ENCODE measurements around the gene ZDHHC20.

Gene ZDHHC20

DNA sequence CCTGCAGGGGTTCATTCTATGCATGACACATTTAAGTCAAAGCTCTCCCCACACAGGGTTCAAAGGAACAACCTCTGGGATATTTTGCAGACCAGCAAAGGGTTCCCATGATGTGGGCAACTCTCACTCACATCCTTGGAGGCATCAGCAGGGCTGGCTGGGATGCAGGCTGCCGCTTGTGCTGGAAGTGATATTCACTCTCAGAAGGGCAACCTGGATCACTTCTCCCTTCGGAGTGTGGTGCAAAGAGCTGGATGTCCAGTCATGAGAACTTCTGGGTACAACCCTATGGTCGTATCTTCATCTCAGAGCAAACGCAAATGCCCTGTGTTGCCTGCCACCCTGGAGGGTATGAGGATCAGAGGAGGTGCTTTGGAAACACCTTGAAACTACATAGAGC lies 98.6 kb downstream of the ZDHHC20 start:
- FAIRE-seq = no peak

DNA sequence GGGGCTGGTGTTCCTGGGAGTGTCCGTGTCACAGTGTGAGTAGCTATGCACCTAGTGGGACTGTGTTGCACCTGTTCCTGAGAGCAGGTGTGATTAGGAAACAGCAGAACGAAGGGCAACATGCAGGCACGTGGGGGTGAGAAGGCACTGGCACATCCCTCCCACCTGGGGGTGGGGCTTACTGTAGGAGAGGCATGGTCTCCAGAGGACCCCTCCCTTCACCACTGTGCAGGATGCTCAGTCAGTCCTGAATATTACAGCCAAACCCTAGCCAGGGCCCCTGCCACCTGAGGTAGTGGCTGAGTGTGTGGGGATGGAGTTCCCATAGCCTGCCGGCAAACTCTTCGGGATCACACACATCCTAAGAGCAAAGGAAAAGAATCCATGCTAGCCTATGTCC lies 99.2 kb downstream of the ZDHHC20 start:
- FAIRE-seq = no peak

DNA sequence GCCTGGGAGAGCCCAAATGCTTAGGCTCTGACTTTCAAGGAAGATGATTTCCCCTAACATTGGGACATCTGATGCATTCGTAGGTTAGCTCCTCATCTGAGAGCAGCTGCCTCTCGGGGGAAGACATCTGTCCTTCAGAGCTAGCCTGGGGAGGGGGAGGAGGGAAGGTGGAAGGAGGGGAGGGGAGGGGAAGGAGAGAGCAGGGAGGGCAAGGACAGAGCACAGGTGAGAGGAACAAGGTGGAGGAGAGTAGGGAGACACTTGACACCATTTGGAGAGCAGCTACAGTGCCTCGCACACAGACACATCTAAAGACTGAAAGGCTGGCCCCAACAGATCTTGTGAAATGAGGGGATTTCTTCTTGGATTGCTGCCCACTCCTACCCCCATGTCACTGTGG lies 103.8 kb downstream of the ZDHHC20 start:
- FAIRE-seq = no peak

DNA sequence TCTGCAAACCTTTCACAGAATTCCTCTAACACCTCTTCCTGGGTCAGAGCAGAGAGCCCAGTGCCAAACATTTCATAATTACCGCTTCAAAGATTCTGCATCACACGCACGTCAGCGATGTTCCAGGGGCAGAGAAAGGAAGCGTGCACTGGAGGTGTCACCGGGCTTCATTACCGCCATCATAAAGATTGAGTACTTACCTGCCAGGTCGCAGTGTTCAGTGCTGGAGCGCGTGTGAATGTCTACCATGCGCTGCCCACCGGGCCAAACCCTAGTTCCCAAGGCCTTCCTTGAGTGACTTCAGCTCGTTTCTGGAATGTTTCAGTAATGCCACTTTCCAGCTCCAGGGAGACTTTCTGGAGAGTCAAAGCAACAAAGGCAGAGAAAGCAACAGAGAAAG lies 104.4 kb downstream of the ZDHHC20 start:
- no peak for FAIRE-seq

DNA sequence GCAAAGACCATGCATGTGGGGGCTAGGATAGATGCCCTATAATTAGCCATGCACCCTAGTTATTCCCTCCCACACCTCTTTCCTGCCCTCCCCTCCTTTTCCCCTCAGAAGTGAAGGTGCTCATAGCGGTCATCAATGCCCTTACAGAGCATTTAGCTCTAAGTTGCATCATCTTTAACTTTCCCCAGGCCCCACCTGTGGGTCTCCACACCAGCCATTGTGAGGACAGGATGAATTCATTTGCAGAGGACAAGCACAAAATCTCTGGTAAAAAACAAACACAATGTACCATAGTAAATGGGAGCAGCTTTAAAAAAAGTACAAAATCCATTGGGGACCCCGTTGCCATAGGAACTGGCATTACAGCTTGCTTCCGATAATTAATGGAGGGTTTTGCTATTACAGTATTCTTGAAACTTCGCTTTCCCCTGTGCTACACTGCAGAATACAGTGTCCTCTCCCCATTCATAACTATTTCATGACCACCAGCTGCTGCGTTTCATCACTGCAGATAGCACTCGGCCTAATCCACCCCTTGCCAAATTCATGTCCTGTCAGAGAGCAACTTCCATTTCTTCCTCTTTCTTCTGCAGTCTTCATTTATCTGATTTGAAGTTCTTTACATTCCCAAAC lies 110.5 kb downstream of the ZDHHC20 start:
- FAIRE-seq = no peak

DNA sequence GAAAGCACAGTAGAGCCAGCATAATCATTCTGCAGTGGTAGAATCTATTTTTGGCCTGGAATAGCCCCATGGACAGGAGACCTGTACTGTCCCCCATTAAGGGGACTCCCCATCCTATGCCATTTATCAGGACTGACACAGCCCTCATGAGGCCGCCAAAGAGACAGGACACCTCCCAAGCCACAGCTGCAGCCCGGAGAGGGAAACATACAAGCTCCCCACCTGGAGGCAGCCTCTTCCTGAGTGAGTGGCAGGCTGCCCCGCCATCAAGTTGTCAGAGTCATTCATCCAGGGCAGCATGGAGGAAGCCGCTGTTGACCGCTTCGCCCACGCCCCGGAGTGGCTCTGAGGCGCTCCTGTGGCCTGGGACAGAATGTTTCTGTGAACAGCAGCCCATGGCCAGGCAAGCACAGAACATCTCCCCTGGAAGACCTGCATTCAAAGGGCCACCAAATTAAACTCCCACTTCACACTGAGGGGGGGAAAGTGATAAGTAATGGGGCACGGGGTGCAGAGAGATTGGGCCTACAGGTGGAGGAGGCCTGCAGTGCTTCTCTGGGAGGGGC lies 111.3 kb downstream of the ZDHHC20 start:
- FAIRE-seq = no peak

DNA sequence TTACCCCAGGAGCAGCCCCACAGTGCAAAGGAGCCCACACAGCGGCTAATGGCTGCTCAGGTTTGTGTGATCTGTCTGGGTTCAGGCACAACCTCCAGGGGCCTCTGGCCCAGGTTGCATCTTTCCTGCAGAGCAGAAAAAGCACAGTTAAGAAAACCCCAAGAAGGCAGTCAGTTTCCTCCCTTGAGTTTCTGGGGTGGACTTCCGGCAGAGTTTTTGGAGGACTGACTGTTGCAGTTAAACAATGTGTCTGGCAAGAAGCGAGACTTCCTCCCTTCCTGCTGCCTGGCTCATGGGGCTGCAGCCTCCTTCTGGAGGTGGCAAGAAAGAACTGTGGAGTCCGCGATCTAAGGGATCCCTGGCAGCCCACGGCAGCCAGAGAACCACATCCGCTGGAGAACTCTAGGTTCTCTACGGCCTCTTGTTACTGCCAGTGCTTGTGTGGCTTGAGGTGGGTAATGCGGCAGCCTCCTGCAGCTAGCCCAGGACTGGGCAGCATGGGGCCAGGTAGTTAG lies 114.4 kb downstream of the ZDHHC20 start:
- no peak for FAIRE-seq

DNA sequence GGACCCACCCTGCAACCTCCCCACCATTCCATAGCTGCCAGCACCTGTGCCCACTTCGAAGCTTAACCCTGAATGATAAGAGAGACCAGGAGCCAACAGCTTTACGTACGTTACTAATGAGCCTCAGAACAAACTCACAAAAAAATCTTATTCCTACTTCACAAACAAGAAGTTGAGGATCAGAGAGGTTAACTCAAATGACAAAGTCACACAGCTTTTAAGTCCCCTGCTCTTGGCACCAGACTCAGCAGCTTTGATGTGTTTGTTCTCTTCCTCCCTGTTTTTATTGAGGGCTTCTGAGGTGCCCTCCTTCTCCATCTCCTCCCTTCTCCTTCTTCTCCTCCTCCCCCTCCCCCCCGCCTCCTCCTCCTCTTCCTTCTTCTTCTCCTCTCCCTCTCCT lies 115.4 kb downstream of the ZDHHC20 start:
- no peak for FAIRE-seq

DNA sequence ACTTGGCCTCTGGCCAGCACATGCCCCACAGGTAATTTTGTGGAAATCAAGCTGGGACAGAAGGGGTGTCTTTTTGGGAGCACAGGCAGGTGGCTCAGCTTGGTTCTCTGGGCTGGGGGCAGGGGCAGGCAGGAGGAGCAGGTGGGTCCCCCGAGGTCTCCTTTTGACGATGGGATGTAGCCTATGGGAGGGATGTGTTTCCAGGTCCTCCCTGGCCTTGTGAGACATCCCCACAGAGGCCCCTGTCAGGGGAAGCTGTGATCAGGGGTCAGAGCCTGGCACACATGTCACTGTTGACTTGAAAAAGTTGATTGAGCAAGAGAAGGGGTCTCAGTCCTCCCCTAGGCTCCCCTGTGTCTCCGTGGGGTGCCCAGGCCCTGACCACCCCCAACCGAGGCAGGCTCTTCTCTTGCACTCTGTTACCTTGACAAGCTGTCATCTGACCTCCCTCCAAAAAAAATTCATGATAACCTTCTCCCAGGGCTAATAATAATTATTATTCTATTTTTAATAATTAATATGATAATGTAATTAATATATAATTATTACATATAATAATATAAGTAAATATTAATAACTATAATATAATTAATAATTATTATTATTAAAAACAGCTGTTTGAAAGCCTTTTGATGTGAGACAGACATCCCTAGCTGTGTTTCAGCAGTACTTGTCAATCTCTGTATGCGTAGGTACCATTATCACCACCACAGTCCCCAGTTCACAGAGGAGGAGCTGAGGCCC lies 116.2 kb downstream of the ZDHHC20 start:
- FAIRE-seq = no peak

DNA sequence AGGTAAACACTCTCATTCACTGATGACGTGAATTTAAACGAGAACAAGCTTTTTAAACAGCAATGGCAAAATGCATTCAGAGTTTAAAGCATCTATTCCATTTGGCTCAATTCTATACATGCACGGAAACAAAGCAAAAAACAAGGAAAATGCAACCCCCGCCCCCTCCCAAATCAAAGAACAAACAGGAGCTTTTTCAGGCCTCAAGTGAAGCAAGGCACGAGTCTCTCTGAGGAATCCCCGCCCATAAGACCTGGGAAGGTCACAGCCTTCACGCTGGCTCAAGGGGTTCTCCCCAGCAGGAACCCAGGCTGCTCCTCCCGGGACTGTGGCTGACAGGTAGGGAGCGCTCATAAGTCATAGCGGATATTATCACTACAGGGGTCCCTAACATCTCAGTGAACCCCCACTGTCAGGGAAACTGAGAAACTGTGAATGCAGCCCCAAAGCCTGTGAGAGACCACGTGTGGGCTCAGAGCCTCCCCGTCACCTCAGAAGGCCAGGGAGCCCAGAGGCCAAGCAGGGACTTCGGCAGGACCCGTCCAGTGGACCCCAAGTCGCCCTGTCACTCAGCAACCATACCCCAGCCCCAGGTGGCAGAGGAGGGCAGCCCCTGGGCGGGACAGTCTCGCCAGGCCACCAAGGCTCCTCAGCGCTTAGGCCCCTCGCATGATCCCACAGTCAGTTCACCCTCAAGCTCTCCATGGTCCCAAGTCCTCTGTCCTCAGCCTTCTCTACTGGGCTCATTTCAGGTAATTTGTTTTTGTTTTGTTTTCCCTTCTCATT lies 117.3 kb downstream of the ZDHHC20 start:
- FAIRE-seq = no peak

DNA sequence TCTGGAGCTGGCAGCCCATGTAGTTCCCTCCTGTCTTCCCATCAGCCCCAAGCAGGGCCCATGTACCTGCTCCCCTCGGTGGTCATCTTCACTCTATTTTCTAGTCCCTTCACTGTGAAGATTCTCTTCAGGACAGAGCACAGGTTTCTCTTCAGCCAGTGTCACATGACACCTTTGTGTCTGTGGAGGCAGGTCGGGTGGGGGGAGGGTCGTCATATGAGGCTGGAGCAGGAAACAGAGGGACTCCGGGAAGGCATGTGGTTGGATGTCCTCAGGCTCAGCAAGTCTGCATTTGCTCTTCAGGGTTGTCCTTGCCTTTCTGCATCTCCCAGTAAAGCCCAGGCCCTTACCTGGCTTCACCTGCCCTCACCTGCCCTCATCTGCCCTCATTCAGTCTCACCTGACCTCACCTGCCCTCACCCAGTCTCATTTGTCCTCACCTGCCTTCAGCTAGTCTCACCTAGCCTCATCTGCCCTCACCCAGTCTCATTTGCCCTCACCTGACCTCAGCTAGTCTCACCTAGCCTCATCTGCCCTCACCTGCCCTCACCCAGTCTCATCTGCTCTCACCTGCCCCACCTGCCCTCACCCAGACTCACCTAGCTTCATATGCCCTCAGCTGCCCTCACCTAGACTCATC lies 120.3 kb downstream of the ZDHHC20 start:
- no peak for FAIRE-seq

DNA sequence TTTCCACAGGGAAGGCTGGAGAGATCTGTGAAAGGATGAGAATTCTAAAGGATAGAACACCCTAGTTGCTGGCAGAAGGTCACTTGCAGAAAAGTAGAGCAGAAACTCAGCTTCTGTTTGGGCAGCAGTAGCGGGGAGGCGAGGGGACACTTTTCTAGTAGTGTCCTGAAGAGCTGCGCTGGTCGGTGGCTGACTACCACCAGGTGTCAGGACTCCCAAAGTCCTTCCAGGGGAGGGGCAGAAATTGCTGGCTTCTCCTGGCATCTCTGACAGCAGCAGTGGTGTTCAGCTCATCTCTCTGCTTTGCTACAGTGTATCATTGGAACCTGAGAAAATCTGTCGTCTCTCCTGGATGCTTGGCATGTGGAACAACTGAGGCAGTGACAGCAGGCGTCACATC lies 120.9 kb downstream of the ZDHHC20 start:
- no peak for FAIRE-seq

DNA sequence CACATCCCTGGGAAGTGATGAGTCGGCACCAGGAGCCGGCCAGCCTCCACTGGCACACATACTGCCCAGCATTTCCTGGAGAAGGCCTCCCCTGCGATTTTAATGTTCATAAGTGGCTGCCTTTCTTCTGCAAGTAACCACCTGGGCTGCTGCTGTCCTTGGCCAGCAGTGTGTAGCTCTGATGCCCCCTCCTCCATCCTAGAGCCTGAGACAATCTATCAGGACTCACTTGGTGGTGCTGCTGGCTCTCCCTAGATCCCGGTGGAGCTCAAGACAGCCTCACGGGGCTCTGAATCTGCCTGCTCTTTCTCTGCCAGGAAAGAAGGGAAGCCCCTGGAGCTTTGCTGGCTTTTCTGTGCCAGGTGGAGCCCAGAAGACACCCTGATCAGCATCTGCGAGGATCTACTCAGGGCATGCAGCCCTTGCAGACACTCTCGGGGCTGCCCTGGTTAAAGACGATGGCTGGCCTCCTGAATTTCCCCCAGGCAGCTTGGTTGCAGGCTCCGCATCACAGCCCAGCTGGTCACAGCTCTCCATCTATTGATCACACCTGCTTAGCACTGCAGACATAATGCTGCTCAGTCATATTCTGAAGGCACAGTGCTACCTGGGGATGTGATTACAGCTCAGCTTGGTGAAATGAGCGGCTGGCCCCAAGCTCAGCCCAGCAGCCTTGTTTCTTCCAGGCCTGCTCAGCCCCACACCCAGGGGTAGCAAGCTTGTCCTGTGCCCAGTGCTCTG lies 122.3 kb downstream of the ZDHHC20 start:
- no peak for FAIRE-seq

DNA sequence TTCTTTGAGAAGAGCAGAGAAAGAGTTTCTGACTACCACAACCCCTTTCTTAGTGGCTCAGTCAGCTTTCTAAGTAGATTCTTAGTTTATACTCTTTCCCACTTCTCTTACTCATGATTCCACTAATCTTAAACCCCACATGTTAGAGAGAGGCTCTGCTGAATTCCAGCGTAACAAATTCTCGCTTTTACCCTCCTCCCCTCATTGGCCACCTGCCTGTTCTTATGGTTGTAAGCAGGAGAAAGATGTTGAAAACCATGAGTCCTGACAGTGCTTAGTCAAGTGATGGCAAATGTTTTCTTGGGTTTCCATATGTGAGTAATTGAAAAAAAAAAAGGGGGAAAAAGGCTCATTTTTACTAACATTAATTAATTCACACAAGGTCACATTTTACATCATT lies 125.9 kb downstream of the ZDHHC20 start:
- no peak for FAIRE-seq

DNA sequence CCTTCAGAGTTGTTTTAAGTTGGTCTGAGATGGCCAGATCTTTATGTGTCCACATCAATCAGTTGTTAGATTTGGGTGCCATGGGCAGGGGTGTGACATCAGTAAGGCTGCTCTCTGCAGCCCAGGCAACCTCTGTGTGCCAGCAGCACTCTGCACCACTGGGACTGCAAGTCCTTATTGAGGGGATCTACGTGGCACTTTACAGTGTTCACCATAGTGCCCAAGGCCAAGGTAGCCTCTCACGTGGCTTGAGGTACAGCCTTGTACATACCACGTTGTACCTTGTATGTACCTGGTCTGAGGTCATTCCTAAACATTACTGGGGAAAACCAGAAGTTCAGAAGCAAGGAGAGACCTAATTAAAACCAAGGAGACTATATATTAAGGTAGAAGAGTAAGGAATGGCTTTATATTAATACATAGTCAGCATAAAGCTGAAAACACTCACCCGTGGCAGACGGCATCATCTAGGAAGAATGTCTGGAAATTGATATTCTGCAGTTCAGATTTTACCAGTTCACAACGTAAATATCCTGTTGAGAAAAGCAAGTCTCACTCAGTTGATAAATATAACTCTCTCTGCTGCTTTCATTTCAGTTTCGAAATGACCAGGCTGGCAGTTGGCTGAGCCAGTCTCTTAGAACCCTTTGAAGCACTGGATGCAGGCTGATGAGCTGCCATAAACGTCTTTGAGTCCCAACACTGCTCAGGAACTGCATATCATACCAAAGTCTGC lies 128.8 kb downstream of the ZDHHC20 start:
- no peak for FAIRE-seq

DNA sequence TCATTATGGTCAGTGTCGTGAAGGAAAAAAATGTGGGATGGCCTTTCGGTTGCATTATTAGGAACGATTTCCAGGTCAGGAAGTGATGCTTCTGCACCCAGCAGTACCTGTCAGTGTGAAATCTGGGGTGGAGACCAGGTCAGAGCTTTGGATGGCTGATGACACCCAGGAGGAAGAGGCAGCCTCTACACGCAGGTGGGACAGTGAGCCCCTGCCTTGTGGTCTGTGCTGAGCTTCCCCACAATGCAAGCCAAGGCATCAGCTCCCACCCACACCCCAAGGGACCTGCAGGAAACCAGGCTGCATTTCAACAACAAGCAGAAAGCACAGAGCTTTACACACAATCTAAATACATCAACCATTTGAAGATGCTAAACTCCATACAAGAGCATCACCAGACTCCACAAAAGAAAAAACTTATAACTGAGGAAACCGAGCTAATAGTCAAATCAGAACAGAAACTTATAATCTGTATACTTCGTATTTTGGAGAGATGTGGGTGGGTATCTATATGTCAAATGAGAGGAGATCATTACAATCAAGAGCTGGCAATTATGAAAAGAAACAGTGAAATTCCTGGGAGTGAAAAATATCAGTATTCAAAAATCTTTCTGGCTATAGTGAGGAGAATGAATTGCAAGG lies 130.1 kb downstream of the ZDHHC20 start:
- no peak for FAIRE-seq

DNA sequence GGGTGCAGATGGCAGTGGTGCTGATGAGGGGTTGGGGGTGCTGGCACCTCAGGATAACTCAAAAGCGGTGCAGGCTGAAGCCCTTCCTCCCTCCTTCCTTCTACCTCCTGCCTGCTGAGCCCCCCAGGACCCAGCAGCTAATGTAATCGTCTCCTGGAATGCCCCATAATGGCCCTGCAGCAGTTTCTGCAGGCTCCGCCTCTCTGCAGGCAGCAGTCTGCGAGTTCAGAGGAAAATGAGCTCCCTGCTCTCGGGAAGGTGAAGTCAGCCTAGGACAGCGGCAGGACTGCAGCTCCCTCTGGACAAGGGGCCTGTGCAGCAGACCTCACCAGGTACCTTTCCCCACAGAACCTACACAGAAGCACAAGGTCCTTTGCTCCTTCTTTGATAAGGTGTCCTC lies 130.9 kb downstream of the ZDHHC20 start:
- no peak for FAIRE-seq

DNA sequence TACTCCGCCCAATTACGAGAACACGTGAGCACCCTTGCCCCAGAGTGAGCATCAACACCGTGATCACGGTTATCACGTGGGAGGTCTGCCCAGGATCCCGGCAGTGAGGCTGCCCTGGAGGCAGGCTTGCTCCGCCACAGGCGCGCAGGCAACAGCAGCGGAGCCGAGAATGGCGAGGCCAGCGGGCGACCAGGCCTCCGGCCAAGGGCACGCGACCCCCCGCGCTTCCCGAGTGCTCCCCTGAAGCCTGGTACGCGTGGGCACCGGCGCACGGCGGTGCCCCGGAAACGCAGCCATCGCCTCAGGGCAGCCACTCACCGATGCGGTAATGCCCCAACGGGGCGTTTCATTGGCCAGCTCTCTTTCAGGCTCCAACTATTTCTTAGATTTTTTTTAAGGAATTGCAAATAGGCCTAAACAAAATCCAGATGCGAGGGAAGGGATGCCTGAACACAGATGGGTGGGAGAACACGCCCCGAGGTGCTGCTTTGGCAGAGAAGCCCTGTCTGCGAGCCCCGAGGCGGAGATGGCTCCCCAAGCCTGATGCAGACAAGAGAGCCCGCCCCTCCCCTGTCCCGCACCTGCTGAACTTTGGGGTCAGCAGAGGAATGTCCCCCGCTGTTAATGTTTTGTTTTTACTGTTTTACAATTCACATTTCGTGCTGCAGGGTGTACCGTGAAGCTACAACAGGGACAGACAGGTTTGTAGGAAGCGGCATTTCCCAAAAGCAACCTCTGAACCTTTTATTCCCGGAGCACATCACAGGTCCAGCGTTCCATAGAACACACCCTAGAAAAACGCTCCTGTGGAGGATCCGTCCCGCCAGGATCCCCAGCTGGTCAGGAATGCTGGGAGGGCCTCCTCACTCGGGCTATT lies 132.7 kb downstream of the ZDHHC20 start:
- FAIRE-seq = no peak

DNA sequence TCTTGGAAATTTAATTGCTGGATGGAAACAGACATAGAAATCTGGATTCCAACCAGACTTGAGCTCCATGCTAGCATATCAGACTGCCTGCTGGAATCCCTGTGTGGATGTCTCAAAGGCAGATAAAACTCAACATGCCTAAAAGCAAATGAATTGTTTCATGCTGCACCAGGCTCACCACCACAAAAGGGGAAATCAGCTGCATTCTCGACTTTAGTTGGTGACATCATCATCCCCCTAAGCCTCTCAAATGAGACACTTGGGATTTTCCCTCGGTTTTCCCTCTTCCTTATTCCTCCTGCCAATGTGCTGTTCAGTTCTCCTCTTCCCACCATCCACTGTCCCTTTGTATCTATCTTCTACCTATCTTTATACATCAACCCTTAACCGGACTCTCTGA lies 134.3 kb downstream of the ZDHHC20 start:
- no peak for FAIRE-seq

DNA sequence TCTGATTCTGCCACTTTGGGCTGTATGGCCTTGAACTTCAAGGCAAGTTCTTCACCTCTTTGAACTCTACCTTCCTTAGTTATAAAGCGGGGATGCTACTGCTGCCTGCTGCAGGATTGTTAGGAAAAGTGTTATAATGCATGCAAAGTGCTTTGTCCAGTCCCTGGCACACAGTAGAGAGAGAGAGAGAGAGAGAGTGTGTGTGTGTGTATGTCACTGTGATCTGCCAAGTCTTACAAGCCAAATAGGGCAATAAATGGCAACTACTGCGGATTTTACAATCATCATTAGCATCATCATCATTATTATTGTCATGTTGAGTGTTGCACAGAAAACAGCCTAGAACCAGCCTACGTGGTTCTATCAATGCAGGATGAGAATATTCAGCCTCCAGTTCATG lies 136.1 kb downstream of the ZDHHC20 start:
- FAIRE-seq = no peak
